K562 (cell line): ENCODE results near the gene SLC7A10. TPM values are rescaled to one million over a fixed set of nuclear protein-coding genes. Genes with fewer than 3 reads are reported as not detected.

Experiments
- ATAC-seq: fragments of 200-7000 bp; cut with Tn5 transposase; 3 replicates; pipeline ENCODE4 v1.9.1; 2020; ENCODE audit warnings: moderate library complexity
- BruUV-seq: library from RNA; stranded (reverse); fragments of 400-500 nt; replicated peaks from 2 replicates; lab custom pipeline; 2021; lab: Mats Ljungman, UMichigan
- CTCF ChIA-PET: fragments of 300-600 bp; formaldehyde crosslinking; extraction: SDS; loops from one replicate; lab custom pipeline; 2021; ENCODE audit warnings: low intra/inter-chr PET ratio; lab: Yijun Ruan, JAX
- POLR2A ChIA-PET: fragments of 300-600, 350-650 bp; sonication (Branson Sonifier 250); formaldehyde crosslinking; extraction: SDS; loops from one replicate; lab custom pipeline; 2021; ENCODE audit warnings: antibody characterized with exemption, inconsistent platforms; lab: Yijun Ruan, JAX
- DNase-seq, 4 experiments: peaks; one replicate each; pipeline versions ENCODE4 v3.0.0 to v3.0.0-alpha.2; 2011 to 2018; ENCODE audit warnings: low spot score in 3 of 4, mixed read lengths in 3 of 4; ENCODE audit errors: extremely low read depth in 1 of 4
- FAIRE-seq: peaks from 2 replicates; lab custom pipeline; 2011; peaks lifted over from hg19 to GRCh38; lab: Jason Lieb, UNC
- H2AFZ ChIP-seq: 2 replicates; pipeline ENCODE4 v1.6.0; 2011; ENCODE audit warnings: low read depth, low read length, control low read depth, inconsistent platforms
- H3K27ac ChIP-seq: fragments of 200-600 bp; 3 replicates; pipeline ENCODE4 v1.8.0; 2011; ENCODE audit warnings: low read depth, mild to moderate bottlenecking, control low read depth, inconsistent platforms, low read length, moderate library complexity, mixed read lengths; ENCODE audit errors: extremely low read depth
- H3K27me3 ChIP-seq, 2 experiments: fragments of 300-600 bp in 1 of 2; 2 replicates in 1 of 2; 3 replicates in 1 of 2; pipeline versions ENCODE4 v1.6.0 to v1.8.0; 2011; ENCODE audit warnings: inconsistent platforms in 2 of 2, low read length in 2 of 2, mild to moderate bottlenecking in 1 of 2, mixed read lengths in 1 of 2, moderate library complexity in 1 of 2; ENCODE audit not compliant: control insufficient read depth in 2 of 2, insufficient read depth in 2 of 2
- H3K36me3 ChIP-seq: fragments of 300-600 bp; 3 replicates; pipeline ENCODE4 v1.8.0; 2011; ENCODE audit warnings: mild to moderate bottlenecking, low read length, inconsistent platforms; ENCODE audit not compliant: control insufficient read depth, insufficient read depth
- H3K4me1 ChIP-seq, 2 experiments: fragments of 200-600 bp in 1 of 2; replicated peaks in 1 of 2; 2 replicates in 1 of 2; 3 replicates in 1 of 2; pipeline versions ENCODE4 v1.5.1 to v1.8.0; 2011; ENCODE audit warnings: inconsistent platforms in 2 of 2, low read length in 2 of 2, mild to moderate bottlenecking in 1 of 2, mixed read lengths in 1 of 2, moderate library complexity in 1 of 2; ENCODE audit not compliant: control insufficient read depth in 2 of 2, insufficient read depth in 2 of 2
- H3K4me2 ChIP-seq: 2 replicates; pipeline ENCODE4 v1.6.1; 2011; ENCODE audit warnings: low read length, control low read depth, inconsistent platforms, mixed read lengths; ENCODE audit not compliant: insufficient read depth
- H3K4me3 ChIP-seq: fragments of 200-600 bp; sonication (generic), shearing (Covaris generic); 2 replicates; pipeline ENCODE4 v1.5.1; 2016; ENCODE audit warnings: control low read depth, inconsistent platforms
- H3K79me2 ChIP-seq: fragments of 200-600 bp; 3 replicates; pipeline ENCODE4 v1.8.0; 2011; ENCODE audit warnings: low read length, inconsistent platforms; ENCODE audit not compliant: control insufficient read depth, insufficient read depth
- H3K9ac ChIP-seq, 2 experiments: 2 replicates each; pipeline versions ENCODE4 v1.6.0 to v1.6.1; 2011; ENCODE audit warnings: low read depth in 2 of 2, low read length in 2 of 2, control low read depth in 1 of 2, inconsistent platforms in 1 of 2, mild to moderate bottlenecking in 1 of 2, mixed read lengths in 1 of 2; ENCODE audit not compliant: insufficient read depth in 1 of 2
- H3K9me1 ChIP-seq: one replicate; pipeline ENCODE4 v1.6.0; 2011; ENCODE audit warnings: inconsistent platforms, mild to moderate bottlenecking, low read length, moderate library complexity; ENCODE audit not compliant: control insufficient read depth, insufficient read depth
- H3K9me3 ChIP-seq: replicated peaks from 2 replicates; pipeline ENCODE4 v1.5.1; 2011; ENCODE audit warnings: low read depth, low read length, inconsistent platforms; ENCODE audit not compliant: control insufficient read depth, insufficient read depth
- H4K20me1 ChIP-seq: replicated peaks from 2 replicates; pipeline ENCODE4 v1.6.1; 2011; ENCODE audit warnings: low read length, inconsistent platforms, mixed read lengths; ENCODE audit not compliant: control insufficient read depth, insufficient read depth
- DIDO1 ChIP-seq: fragments of 450-650 bp; IDR thresholded peaks from 2 replicates; pipeline ENCODE4 v1.6.1; 2016; ENCODE audit warnings: low read depth, missing biosample characterization, missing genetic modification characterization
- DNMT1 ChIP-seq: fragments of 450-650 bp; IDR thresholded peaks from 2 replicates; pipeline ENCODE4 v1.6.1; 2016; ENCODE audit warnings: antibody characterized with exemption, mild to moderate bottlenecking
- GABPA ChIP-seq: fragments of 200-800 bp; sonication (Bioruptor generic); conservative IDR thresholded peaks from 2 replicates; pipeline ENCODE4 v1.6.1; 2016; ENCODE audit warnings: low read depth, missing genetic modification characterization, missing compliant biosample characterization
- HMBOX1 ChIP-seq: sonication (generic); IDR thresholded peaks from 2 replicates; pipeline ENCODE4 v1.6.1; 2016
- PRPF4 ChIP-seq: fragments of 200-400 bp; formaldehyde crosslinking; IDR thresholded peaks from one replicate; pipeline ENCODE4 v1.6.1; 2017; ENCODE audit warnings: low read length, low read depth, mild to moderate bottlenecking; ENCODE audit not compliant: insufficient read depth, poor library complexity, severe bottlenecking
- RNF219 ChIP-seq: fragments of 250-450 bp; sonication (Bioruptor Pico); IDR thresholded peaks from 2 replicates; pipeline ENCODE4 v1.5.0; 2022; ENCODE audit warnings: mild to moderate bottlenecking
- USF2 ChIP-seq: sonication (generic); formaldehyde crosslinking; IDR thresholded peaks from 2 replicates; pipeline ENCODE4 v1.5.0; 2020; ENCODE audit warnings: missing genetic modification reagents
- ZBTB17 ChIP-seq: fragments of 450-650 bp; formaldehyde crosslinking; IDR thresholded peaks from 2 replicates; pipeline ENCODE4 v1.4.0; 2020; ENCODE audit warnings: mild to moderate bottlenecking
- ZBTB43 ChIP-seq: sonication (generic); formaldehyde crosslinking; IDR thresholded peaks from 2 replicates; pipeline ENCODE4 v1.8.0; 2023; ENCODE audit warnings: mild to moderate bottlenecking, missing genetic modification reagents
- ZNF184 ChIP-seq: sonication (generic); formaldehyde crosslinking; IDR thresholded peaks from 2 replicates; pipeline ENCODE4 v1.5.0; 2020; ENCODE audit warnings: missing genetic modification reagents
- ZNF263 ChIP-seq: sonication (generic); formaldehyde crosslinking; IDR thresholded peaks from 2 replicates; pipeline ENCODE4 v1.8.0; 2022; ENCODE audit warnings: mild to moderate bottlenecking, missing genetic modification reagents, borderline replicate concordance
- ZNF511 ChIP-seq: sonication (generic); formaldehyde crosslinking; IDR thresholded peaks from 2 replicates; pipeline ENCODE4 v1.8.0; 2022; ENCODE audit warnings: mild to moderate bottlenecking, missing genetic modification reagents
- WGBS: fragments of 100-300 bp; shearing (Covaris generic); methylation state at CpG from one replicate; pipeline ENCODE4 v1.1.6; 2016; ENCODE audit warnings: low coverage, mixed read lengths; ENCODE audit not compliant: insufficient coverage; ENCODE audit errors: missing lambda C conversion rate; 5-methylcytosine and 5-hydroxymethylcytosine counted together
- in situ Hi-C: fragments of 300-500 bp; cut with MboI; formaldehyde crosslinking; loops from 4 replicates; pipeline ENCODE4 v1.15.0; 2018; ENCODE audit warnings: inconsistent platforms, mixed read lengths
- intact Hi-C: fragments of 100-400 bp; cut with micrococcal nuclease; formaldehyde crosslinking; loops from 2 replicates; pipeline ENCODE4 v1.14.2; 2022
- polyA plus RNA-seq, 8 experiments: library from polyadenylated mRNA; depleted of rRNA in 4 of 8; stranded (reverse) in 5 of 8; unstranded in 3 of 8; fragments of >200 nt; fragmentation: Nextera tagmentation in 2 of 8; fragmentation: Illumina TruSeq in 1 of 8; extraction: Ambion mirVana in 2 of 8; extraction: Trizol in 1 of 8; gene quantifications; 2 replicates each; pipeline versions ENCODE4 v1.2.1 to v1.2.3, GENCODE V29; 2011 to 2014; ENCODE audit warnings: inconsistent platforms in 1 of 8, missing spikeins in 1 of 8
- total RNA-seq, 7 experiments: library from RNA; depleted of rRNA in 6 of 7; stranded (reverse); fragments of >200 nt in 6 of 7; fragmentation: Illumina TruSeq in 2 of 7; extraction: Trizol in 2 of 7; gene quantifications; 2 replicates each; pipeline versions ENCODE4 v1.2.1 to v1.2.3, GENCODE V29; 2011 to 2021; ENCODE audit warnings: low replicate concordance in 1 of 7

Gene SLC7A10
- total and polyA plus RNA-seq, 9 of the 15 experiments (the other 6 are each of a cell fraction or from before 2014, with no cell fraction given): 0.07 TPM; not detected in 8

- Histone ChIP-seq H3K9ac (no peak overlapping the region), H3K27ac (no peak overlapping the region), H3K9me1 (no peaks in the 10 kb centered on the region), H3K4me3 (no peak overlapping the region), H2AFZ (no peak overlapping the region), H3K36me3 (no peaks in the 10 kb centered on the region), H3K79me2 (no peaks in the 10 kb centered on the region), H3K9me3 (no peaks in the 10 kb centered on the region), H3K27me3 (peaks cover 5 to 73% of the 10 kb centered on the region in 2 experiments; a peak in 3 of 5 replicates), H4K20me1 (peaks cover 5% of the 10 kb centered on the region), H3K4me2 (no peak overlapping the region), H3K4me1 (peaks cover 0 to 14% of the 10 kb centered on the region in 2 experiments; a peak in 2 of 5 replicates)
- ATAC-seq: no peak
- BruUV-seq: no TSS peak
- CTCF ChIA-PET: no interaction called here
- WGBS: 2% methylated on average over 14 of the region's 17 CpGs
- in situ Hi-C loops: no loop called here
- no peak for DNase-seq
- FAIRE-seq: no peak
- POLR2A ChIA-PET: interaction anchor here (1.0 kb wide), 1 partner anchor 16 kb away, joined by 3 read pairs; no protein-coding TSS in a partner anchor
- intact Hi-C loops: no loop called here
- TF ChIP-seq DIDO1 (tag): no peak
- TF ChIP-seq DNMT1: no peak
- TF ChIP-seq ZBTB43 (CRISPR knock-in tag): no peak
- TF ChIP-seq ZNF263 (CRISPR knock-in tag): no peak
- TF ChIP-seq USF2 (CRISPR knock-in tag): no peak
- no peak for TF ChIP-seq GABPA (tag)
- no peak for TF ChIP-seq HMBOX1
- no peak for TF ChIP-seq PRPF4
- no peak for TF ChIP-seq ZNF511 (CRISPR knock-in tag)
- TF ChIP-seq ZBTB17: no peak
- TF ChIP-seq RNF219 (CRISPR knock-in tag): no peak
- no peak for TF ChIP-seq ZNF184
Observed at GRCh38 chr19:33211794-33212435, 13.7 kb downstream of the SLC7A10 start.
